NT2/D1 (cell line): Measurements from ENCODE around the gene MDK.

ENCODE experiments used
- YY1 ChIP-seq: IDR thresholded peaks from 2 replicates; pipeline ENCODE4 v1.6.1; 2011; ENCODE audit not compliant: insufficient read length, insufficient read depth
- ZNF274 ChIP-seq: IDR thresholded peaks from 2 replicates; pipeline ENCODE4 v1.6.1; 2011; ENCODE audit warnings: mild to moderate bottlenecking, low read depth, low read length

DNA sequence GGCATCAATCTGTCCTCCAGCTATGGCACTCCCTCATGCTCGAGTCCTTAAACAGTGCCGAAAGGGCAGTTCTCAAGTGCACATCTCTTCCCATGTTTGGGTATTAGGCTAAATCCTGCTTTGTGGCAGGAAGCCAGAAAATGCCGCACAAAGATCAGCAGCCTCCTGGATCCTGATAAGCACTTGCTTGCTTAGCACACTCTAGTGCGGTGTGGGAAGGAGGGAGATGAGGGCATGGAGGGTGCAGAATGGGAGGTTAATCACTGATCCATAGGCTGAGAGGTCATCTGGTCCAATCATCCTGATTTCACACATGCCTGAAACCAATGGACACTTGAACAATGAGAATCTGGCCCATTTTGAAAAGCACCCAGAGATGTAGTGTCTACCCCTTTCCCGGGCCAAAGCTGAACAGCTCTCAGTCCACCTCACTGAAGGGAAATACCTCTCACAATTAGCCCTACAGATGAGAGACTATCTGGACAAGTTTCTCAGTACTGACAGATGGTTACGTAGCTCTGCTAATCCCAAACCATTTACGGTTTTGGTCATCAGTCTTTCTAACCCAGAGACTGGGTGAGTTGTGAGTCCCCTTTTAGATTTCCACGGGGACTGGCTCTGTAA, 39.9 kb downstream of the MDK start:
- TF ChIP-seq YY1 (no peak), ZNF274 (no peak)
